SU-DHL-6 (cell line): ENCODE results near the gene AXDND1.

Experiments used
- CTCF ChIP-seq: fragments of 200-600 bp; sonication (generic); IDR thresholded peaks from one replicate; pipeline ENCODE4 v1.5.1; 2017; ENCODE audit warnings: antibody characterized with exemption, mild to moderate bottlenecking, low read length, moderate library complexity; ENCODE audit not compliant: insufficient read depth, poor library complexity, severe bottlenecking
- EZH2phosphoT487 ChIP-seq: fragments of 200-600 bp; sonication (generic), shearing (Covaris generic); conservative IDR thresholded peaks from 2 replicates; pipeline ENCODE4 v1.6.1; 2018; ENCODE audit warnings: mild to moderate bottlenecking, antibody characterized with exemption, low read length, moderate library complexity, mixed read lengths

DNA sequence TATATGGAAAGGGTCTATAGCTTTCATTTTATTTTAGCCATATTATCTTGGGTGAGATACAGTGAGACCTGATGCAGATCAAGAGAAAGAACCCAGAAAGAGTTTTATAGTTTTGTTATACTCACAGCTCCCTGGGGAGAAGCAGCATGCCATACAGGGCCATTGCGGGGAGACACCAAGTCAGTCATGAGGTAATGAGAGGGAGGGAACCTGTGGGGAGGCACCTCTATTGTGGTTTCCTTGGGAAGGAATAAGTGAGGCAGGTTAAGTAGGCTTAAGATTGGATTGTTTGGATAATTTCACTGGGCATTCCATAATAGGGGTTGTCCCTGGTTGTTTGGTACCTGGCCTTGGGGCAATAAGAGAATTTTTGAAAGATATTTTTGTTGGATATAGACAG is 19.7 kb downstream of the AXDND1 start:
- TF ChIP-seq EZH2phosphoT487 (no peak), CTCF (no peak)
